Prostate gland (tissue), 2 donors: Measurements from ENCODE around the gene CD96. TPM values are rescaled to one million over a fixed set of nuclear protein-coding genes. Genes with fewer than 3 reads are reported as not detected.

ENCODE experiments used
- DNase-seq: peaks from one replicate; pipeline ENCODE4 v3.0.0-alpha.2; 2019; ENCODE audit warnings: low spot score
- H3K27ac ChIP-seq, 2 donors: fragments of 200-600 bp; sonication (generic); 2 replicates each; pipeline ENCODE4 v1.5.1; 2017 to 2019
- H3K27me3 ChIP-seq: fragments of 200-600 bp; sonication (generic); replicated peaks from 2 replicates; pipeline ENCODE4 v1.5.1; 2019; ENCODE audit not compliant: insufficient read depth
- H3K36me3 ChIP-seq, 2 donors: fragments of 200-600 bp; sonication (generic); 1 replicate in 1 of 2; 2 replicates in 1 of 2; pipeline versions ENCODE4 v1.5.1 to v1.8.1; 2017 to 2019
- H3K4me1 ChIP-seq: fragments of 200-600 bp; sonication (generic); replicated peaks from 2 replicates; pipeline ENCODE4 v1.5.1; 2019
- H3K4me3 ChIP-seq, 2 donors: fragments of 200-600 bp; sonication (generic); 2 replicates each; pipeline ENCODE4 v1.5.1; 2017 to 2019
- H3K9me3 ChIP-seq: fragments of 200-600 bp; sonication (generic); 2 replicates; pipeline ENCODE4 v1.5.1; 2017
- POLR2A ChIP-seq: fragments of 450-650 bp; IDR thresholded peaks from one replicate; pipeline ENCODE4 v1.6.1; 2016; ENCODE audit warnings: antibody characterized with exemption, mild to moderate bottlenecking
- POLR2AphosphoS5 ChIP-seq: sonication (generic); formaldehyde crosslinking; IDR thresholded peaks from one replicate; pipeline ENCODE4 v1.6.1; 2017; ENCODE audit warnings: antibody characterized with exemption
- WGBS: methylation state at CpG from one replicate; pipeline ENCODE4 v1.1.5; 2018; 5-methylcytosine and 5-hydroxymethylcytosine counted together
- intact Hi-C: fragments of 100-400 bp; cut with DNase I; formaldehyde crosslinking; loops from one replicate; pipeline ENCODE4 v1.14.2; 2022
- total RNA-seq, 2 donors: library from RNA; depleted of rRNA; stranded (reverse); fragments of >200 nt; gene quantifications; one replicate each; pipeline ENCODE4 v1.1.0, GENCODE V29; 2016
- TF ChIP-seq, protein P1 (sequence below), 4 experiments: fragments of 200-600 bp in 2 of 4; fragments of 450-650 bp in 2 of 4; sonication (generic) in 2 of 4; IDR thresholded peaks; 1 replicate in 3 of 4; 2 replicates in 1 of 4; pipeline ENCODE4 v1.5.1; 2016 to 2019; ENCODE audit warnings: antibody characterized with exemption in 4 of 4, mild to moderate bottlenecking in 2 of 4, moderate library complexity in 2 of 4

The CD96 gene
- total RNA-seq, 2 donors from 2014 or later: 0.45 to 2.2 TPM

DNA sequence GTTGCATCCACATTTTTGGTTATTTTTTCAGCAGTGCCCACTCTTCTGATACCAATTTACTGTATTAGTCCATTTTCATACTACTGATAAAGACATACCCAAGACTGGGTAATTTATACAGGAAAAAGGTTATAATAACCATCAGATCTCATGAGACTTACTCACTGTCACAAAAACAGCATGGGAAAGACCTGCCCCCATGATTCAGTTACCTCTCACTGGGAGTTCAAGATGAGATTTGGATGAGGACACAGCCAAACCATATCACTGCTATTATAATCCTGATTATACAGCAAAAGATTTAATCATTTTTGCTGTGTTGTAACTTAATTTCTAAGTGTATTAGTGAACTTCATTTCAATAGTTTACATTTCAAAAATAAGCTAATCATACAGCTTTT, 46.5 kb downstream of the CD96 start:
- no peaks in the 10 kb centered on the region for H3K9me3 ChIP-seq
- H3K27me3 ChIP-seq: no peaks in the 10 kb centered on the region
- H3K4me1 ChIP-seq: no peaks in the 10 kb centered on the region
- no peak overlapping the region for H3K27ac ChIP-seq
- no peak overlapping the region for H3K4me3 ChIP-seq
- no peak for TF ChIP-seq POLR2A
- TF ChIP-seq, protein P1, sequence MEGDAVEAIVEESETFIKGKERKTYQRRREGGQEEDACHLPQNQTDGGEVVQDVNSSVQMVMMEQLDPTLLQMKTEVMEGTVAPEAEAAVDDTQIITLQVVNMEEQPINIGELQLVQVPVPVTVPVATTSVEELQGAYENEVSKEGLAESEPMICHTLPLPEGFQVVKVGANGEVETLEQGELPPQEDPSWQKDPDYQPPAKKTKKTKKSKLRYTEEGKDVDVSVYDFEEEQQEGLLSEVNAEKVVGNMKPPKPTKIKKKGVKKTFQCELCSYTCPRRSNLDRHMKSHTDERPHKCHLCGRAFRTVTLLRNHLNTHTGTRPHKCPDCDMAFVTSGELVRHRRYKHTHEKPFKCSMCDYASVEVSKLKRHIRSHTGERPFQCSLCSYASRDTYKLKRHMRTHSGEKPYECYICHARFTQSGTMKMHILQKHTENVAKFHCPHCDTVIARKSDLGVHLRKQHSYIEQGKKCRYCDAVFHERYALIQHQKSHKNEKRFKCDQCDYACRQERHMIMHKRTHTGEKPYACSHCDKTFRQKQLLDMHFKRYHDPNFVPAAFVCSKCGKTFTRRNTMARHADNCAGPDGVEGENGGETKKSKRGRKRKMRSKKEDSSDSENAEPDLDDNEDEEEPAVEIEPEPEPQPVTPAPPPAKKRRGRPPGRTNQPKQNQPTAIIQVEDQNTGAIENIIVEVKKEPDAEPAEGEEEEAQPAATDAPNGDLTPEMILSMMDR (IDR thresholded peaks at IDR 0.05): no peak
- no peak for TF ChIP-seq POLR2AphosphoS5
- no peak for DNase-seq
- H3K36me3 ChIP-seq: no peaks in the 10 kb centered on the region
- intact Hi-C loops: no loop called here

DNA sequence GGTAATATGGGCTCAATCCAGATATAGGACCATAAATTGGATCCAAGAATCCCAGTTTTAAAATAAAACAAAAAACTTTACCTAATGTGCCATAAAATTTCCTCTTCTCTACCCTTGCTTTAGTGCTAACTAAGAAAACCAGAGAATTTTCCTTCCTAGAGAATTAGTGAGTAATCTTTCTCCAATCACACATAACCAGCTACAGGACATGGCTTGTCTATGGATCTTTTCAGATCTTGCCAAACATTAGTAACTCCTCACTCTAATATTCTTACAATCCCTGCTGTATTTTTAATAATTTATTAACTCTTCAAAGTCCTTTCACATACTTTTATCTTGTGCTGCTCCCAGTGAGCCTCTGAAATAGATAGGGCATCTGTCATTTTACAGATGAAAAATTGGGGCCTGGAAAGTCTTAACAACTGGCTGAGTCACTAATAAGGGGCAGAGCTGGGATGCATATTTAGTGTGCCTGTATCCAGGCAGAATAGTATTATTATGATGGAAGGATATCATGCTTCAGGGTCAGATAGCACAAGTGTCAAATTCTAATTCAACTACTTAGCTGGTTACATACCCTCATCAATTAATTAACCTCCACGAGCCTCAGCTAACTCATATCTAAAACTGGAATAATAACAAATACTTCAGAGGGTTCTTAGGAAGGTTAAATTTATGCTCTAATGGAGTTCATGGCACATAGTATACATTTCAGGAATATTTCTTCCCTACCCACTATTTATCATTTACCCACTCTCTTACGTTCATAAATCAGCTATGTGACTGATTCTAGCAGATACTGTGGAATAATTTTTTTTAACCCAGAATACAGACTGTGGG, 47.5 kb downstream of the CD96 start:
- no peaks in the 10 kb centered on the region for H3K27me3 ChIP-seq
- no peak overlapping the region for H3K4me3 ChIP-seq
- no peak for DNase-seq
- intact Hi-C loops: no loop called here
- no peaks in the 10 kb centered on the region for H3K9me3 ChIP-seq
- 66% methylated on average over 2 of the region's 2 CpGs for WGBS
- H3K4me1 ChIP-seq: no peaks in the 10 kb centered on the region
- TF ChIP-seq POLR2A: no peak
- TF ChIP-seq, protein P1 (IDR thresholded peaks at IDR 0.05): no peak
- TF ChIP-seq POLR2AphosphoS5: no peak
- no peaks in the 10 kb centered on the region for H3K36me3 ChIP-seq
- no peak overlapping the region for H3K27ac ChIP-seq

DNA sequence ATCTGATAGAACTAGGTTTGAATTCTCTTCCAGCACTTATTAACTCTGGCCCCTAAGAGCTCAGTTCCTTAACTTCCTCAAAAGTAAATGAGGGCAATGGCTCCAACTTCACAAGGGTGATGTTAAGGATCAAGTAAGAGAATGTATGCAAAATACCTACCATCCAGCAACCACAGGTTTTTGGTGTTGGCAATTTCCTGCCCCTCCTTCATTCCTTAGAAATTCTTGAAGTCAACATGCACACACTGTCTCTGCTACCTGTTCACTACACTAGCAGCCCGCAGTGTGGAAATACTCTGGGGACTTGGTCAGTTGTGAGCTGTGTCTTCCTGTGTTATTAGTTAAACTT, 48.1 kb downstream of the CD96 start:
- WGBS: 96% methylated on average over 1 of the region's 1 CpG
- no peak overlapping the region for H3K27ac ChIP-seq
- no peak for DNase-seq
- H3K36me3 ChIP-seq: no peaks in the 10 kb centered on the region
- no peaks in the 10 kb centered on the region for H3K9me3 ChIP-seq
- TF ChIP-seq, protein P1 (IDR thresholded peaks at IDR 0.05): no peak
- no peaks in the 10 kb centered on the region for H3K4me1 ChIP-seq
- no peaks in the 10 kb centered on the region for H3K27me3 ChIP-seq
- H3K4me3 ChIP-seq: no peak overlapping the region
- intact Hi-C loops: no loop called here

DNA sequence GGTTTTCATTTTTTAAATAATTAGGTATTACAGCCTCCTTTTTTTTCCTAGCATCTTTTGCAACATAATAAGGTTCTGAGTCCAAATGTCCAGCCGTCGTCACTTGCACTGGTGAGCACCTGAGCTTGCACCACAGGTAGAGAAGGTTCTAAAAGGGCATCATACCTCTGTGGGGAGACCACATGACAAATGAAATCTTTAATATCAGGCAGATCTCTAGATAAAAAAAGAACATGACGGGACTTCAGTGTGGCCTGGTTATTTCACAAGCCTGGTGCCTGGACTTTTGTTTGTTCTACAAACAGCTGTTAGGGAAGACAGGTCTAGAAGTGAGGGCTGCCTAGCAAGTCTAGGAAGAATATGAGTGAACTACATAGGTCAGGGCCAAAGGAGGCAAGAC, 49.6 kb downstream of the CD96 start:
- DNase-seq: no peak
- intact Hi-C loops: no loop called here
- Histone ChIP-seq H3K27ac (no peak overlapping the region), H3K4me3 (no peak overlapping the region), H3K4me1 (no peaks in the 10 kb centered on the region), H3K27me3 (no peaks in the 10 kb centered on the region), H3K9me3 (no peaks in the 10 kb centered on the region), H3K36me3 (no peaks in the 10 kb centered on the region)
- 78% methylated on average over 3 of the region's 3 CpGs for WGBS
- TF ChIP-seq POLR2AphosphoS5 (no peak), POLR2A (no peak)
- TF ChIP-seq, protein P1 (IDR thresholded peaks at IDR 0.05): no peak

DNA sequence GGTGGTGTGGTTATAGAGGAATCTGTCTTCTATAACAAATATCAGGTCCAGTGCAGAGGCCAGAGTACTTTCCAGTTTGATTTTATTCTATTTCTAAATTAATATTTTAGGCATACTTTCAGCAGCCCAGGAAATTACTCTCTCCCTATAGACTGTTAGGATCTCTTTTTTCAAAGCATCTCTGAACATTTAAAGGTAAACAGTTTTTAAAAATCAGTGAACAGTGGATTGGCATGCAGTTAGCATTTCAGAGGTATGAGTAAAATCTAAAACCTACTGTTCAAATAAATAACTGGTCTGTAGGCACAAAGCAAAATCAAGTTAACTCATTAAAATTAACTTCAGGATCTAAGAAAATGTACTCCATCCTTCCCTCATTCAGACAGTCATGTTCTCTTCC, 50.1 kb downstream of the CD96 start:
- Histone ChIP-seq H3K4me3 (no peak overlapping the region), H3K4me1 (no peaks in the 10 kb centered on the region), H3K36me3 (no peaks in the 10 kb centered on the region), H3K9me3 (no peaks in the 10 kb centered on the region), H3K27me3 (no peaks in the 10 kb centered on the region), H3K27ac (no peak overlapping the region)
- intact Hi-C loops: no loop called here
- DNase-seq: no peak
- TF ChIP-seq POLR2A (no peak), POLR2AphosphoS5 (no peak)
- TF ChIP-seq, protein P1 (IDR thresholded peaks at IDR 0.05): no peak
